AG09319 (cell line): ENCODE results near the gene PLD3.

Source experiments
- DNase-seq: peaks from one replicate; pipeline ENCODE4 v3.0.0-alpha.2; 2010; ENCODE audit warnings: low read depth; ENCODE audit errors: extremely low read depth
- TF ChIP-seq, protein P1 (sequence below): IDR thresholded peaks from 2 replicates; pipeline ENCODE4 v1.5.1; 2011; ENCODE audit warnings: low read depth, mild to moderate bottlenecking, inconsistent platforms, low read length, moderate library complexity

PLD3 gene

DNA sequence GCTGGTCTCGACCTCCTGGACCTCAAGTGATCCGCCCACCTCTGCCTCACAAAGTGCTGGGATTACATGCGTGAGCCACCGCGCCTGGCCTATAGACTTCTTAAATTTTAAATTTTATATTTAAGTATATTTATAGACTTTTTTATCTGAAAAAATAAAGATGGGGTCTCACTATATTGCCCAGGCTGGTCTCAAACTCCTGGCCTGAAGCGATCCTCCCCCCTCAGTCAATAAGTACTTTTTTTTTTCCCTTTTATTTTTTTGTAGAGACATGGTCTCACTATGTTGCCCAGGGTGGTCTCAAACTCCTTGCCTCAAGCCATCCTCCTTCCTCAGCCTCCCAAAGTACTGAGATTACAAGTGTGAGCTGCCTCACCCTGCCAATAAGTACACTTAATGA, 75.4 kb downstream of the PLD3 start:
- DNase-seq, result no peak
- TF ChIP-seq, protein P1, sequence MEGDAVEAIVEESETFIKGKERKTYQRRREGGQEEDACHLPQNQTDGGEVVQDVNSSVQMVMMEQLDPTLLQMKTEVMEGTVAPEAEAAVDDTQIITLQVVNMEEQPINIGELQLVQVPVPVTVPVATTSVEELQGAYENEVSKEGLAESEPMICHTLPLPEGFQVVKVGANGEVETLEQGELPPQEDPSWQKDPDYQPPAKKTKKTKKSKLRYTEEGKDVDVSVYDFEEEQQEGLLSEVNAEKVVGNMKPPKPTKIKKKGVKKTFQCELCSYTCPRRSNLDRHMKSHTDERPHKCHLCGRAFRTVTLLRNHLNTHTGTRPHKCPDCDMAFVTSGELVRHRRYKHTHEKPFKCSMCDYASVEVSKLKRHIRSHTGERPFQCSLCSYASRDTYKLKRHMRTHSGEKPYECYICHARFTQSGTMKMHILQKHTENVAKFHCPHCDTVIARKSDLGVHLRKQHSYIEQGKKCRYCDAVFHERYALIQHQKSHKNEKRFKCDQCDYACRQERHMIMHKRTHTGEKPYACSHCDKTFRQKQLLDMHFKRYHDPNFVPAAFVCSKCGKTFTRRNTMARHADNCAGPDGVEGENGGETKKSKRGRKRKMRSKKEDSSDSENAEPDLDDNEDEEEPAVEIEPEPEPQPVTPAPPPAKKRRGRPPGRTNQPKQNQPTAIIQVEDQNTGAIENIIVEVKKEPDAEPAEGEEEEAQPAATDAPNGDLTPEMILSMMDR, result no peak

DNA sequence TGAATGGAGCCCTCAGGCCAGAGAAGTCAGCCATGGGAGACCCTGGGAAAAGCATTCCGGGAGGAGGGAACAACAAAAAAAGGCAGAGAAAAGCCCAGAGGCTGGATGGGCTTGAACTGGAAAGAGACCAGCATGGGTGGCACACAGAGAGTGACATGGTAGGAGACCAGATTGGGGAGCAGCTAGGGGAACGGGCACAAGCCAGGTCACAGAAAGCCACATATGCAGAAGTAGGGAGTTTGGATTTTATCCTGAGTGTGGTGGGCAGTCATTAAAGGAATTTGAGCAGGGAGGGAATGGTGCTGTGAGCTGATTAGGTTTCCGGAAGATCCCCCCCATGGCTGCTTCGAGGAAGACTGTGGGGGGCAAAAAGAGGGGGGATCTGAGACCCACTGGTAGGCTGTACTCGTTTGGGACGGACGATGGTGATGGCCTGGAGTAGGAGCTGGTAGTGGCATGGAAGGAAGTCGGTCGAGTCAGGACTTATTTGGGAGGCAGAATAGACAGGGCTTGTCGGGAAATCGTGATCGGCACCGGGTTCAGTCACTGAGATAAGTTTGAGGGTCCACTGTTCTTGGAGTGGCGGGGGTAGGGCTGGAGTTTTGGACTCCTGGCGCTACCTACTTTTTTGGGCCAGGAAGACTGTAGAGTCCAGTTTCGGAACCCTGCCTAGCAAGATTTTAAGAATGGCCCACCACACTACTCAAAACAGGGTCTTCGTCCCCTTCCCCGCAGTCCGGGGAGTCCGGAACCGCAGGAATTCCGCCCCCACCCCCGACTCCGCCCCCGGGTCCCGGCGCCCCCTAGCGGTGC, 76.3 kb downstream of the PLD3 start:
- TF ChIP-seq, protein P1, result no peak
- DNase-seq, result no peak

- TF ChIP-seq, protein P1, result peak; percentile 62
- peak; percentile 98 for DNase-seq
These were observed 77.2 kb downstream of the PLD3 start, which contains the start of gene SERTAD1 for GRCh38 chr19:40425450-40426287. Gene SERTAD1 (minus strand): TSS chr19:40425992. CDS start chr19:40423546, 2,446 bp downstream.
